ENCODE measurements around the gene ST14.
"Not testable (repeated sequence)": the region's sequence is repeated elsewhere in the genome, so short reads cannot be mapped to it uniquely, and the experiment has no call there.

Gene ST14

DNA sequence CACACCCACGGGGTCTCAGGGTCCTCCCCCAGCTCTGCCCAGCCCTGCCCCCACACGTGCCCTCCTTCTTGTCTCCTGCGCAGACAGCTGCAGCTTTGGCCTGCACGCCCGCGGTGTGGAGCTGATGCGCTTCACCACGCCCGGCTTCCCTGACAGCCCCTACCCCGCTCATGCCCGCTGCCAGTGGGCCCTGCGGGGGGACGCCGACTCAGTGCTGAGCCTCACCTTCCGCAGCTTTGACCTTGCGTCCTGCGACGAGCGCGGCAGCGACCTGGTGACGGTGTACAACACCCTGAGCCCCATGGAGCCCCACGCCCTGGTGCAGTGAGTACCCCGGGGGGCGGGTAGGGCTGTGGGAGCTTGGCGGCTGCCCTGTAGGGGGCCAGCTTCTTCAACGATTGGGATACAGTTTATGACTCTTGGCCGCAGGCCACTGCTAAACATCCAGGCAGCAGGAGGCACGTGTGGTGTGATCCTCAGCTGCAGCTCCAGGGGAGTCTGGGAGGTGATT lies 30.8 kb downstream of the ST14 start:
- DNase-seq: no peak

- no peak for DNase-seq
Observed at GRCh38 chr11:130191896-130192295, 32.3 kb downstream of the ST14 start.

DNA sequence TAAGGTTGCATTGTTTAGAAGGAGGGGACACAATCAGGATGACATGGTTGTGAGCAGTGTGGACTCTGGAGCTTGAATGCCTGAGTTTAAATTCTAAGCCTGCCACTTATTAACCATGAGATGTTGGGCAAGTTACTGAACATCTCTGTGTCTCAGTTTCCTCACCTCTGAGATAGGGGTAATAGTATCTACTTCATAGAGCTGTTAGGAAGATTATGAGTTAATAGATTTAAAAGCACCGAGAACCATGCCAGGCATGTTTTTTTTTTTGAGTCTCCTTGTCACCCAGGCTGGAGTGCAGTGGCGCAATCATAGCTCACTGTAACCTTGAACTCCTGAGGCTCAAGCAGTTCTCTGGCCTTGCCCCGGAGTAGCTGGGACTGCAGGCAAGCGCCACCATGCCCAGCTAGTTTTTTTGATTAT lies 33.3 kb downstream of the ST14 start:
- no peak for DNase-seq

DNA sequence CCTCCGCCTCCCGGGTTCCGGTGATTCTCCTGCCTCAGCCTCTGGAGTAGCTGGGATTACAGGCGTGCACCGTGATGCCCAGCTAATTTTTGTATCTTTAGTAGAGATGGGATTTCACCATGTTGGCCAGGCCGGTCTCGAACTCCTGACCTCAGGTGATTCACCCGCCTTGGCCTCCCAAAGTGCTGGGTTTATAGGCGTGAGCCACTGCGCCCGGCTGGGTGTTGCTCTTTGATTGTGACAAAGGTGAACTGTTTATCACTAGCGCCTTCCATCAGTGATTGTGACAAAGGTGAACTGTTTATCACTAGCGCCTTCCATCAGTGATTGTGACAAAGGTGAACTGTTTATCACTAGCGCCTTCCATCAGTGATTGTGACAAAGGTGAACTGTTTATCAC lies 34.0 kb downstream of the ST14 start:
- not testable (repeated sequence) for DNase-seq

DNA sequence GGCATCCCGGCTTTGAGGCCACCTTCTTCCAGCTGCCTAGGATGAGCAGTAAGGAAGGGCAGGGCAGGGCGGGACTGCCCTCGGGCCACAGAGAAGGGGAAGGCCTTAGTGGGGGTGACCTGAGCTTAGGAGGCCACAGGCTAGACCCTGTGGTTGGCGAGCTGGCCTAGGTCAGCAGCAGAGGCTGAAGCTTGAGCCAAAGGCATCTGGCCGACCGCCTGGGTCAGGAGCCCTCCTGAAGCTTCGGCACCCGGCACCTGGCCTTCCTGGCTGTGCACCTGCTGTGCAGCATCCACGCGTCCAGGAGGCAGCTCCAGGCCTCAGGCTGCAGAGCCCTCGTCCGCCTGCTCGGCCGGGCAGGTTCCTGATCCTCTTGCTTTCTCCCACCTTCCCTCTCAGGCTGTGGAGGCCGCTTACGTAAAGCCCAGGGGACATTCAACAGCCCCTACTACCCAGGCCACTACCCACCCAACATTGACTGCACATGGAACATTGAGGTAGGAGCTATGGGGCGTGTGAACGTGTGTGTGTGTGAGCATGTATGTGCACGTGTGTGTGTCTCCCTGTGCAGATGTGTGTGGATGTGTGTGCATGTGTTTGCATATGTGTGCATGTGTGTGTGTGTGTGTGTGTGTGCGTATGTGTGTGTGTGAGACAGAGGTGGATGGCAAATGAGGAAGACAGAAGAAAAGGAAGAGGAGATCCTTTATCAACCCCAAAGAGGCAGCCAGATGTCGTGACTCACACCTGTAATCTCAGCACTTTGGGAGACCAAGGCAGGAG lies 34.9 kb downstream of the ST14 start:
- DNase-seq: no peak

GRCh38 chr11:130197386-130198035 lies 37.9 kb downstream of the ST14 start:
- DNase-seq: no peak

DNA sequence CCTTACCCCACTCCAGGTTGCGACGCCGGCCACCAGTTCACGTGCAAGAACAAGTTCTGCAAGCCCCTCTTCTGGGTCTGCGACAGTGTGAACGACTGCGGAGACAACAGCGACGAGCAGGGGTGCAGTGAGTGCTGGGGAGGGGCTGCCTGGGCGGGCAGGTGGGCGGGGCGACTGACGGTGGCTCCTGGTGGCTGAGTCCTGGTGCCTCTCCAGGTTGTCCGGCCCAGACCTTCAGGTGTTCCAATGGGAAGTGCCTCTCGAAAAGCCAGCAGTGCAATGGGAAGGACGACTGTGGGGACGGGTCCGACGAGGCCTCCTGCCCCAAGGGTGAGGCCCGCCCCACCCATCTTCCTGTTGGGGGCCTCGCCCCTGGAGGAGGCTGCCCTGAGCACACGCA lies 38.7 kb downstream of the ST14 start:
- DNase-seq: no peak

DNA sequence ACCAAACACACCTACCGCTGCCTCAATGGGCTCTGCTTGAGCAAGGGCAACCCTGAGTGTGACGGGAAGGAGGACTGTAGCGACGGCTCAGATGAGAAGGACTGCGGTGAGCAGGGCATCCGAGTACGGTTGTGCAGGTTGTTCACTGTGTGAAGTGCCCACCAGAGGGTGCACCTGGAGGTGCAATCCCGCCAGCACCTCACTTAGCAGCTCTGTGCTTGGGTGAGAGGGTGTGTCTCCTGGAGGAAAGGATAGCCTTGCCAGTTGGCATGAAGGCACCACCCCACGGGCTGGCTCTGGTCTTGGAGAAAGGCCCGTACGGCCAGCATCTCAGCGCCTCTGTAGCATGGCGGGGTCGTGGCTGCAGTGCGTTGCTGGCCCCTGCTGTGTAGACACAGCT lies 39.4 kb downstream of the ST14 start:
- no peak for DNase-seq

GRCh38 chr11:130199792-130200191 lies 40.2 kb downstream of the ST14 start:
- DNase-seq: no peak

DNA sequence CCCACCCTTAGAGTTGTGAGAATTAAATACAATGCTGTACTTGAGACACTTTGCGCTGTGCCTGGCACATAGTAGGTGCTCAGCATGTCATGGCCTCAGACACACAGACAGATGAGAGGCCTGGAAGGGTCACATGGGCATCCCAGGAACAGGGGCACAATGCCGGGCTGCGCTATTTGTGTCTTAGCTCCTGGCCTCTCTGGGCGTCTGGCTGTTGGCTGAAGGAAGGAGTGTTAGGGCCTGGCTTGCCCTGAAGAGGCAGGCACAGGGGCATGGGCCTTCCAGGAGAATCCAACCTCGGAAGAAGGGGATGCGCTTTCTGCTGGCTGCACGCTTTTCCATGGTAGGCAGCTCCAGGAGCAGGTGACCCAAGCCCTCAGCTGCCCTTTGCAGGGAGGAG lies 41.4 kb downstream of the ST14 start:
- no peak for DNase-seq

DNA sequence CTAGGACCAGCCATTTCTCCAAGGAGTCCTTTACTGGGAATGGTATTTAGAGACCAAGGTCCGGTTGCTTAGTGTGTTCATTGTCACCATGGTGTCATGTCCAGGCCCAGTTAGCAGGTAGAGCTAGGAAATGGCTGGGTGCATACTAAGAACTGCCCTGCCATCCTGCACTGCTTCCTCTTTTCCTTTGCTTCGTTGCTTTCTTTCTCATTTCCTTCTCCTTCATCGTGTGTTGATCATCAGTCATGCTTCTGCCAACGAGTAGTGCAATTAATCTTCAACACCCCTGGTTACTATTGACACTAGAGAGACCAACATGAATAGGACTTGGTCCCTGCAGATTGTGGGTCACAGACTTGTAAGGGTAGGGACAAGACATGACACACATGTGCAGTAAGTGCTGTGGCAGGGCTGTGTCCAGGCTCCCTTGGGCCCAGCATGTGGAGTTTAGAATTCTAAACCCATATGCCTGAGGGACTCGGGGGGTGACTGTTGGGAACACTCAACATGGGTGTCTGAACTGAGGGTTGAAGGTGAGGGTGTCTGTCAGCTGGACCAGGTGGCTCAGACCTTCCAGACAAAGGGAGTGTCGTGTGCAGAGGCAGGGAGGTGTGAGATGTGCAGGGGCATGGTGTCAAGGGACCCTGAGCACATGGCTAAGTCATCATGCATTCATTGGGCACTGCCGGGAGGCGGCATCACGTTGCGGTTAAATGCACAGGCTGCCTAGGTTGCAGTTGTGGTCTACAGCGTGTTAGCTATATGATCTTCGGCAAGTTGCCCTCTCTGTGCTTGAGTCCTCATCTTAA lies 42.6 kb downstream of the ST14 start:
- DNase-seq: no peak

- DNase-seq: no peak
Observed at GRCh38 chr11:130202818-130203689, 43.5 kb downstream of the ST14 start.

DNA sequence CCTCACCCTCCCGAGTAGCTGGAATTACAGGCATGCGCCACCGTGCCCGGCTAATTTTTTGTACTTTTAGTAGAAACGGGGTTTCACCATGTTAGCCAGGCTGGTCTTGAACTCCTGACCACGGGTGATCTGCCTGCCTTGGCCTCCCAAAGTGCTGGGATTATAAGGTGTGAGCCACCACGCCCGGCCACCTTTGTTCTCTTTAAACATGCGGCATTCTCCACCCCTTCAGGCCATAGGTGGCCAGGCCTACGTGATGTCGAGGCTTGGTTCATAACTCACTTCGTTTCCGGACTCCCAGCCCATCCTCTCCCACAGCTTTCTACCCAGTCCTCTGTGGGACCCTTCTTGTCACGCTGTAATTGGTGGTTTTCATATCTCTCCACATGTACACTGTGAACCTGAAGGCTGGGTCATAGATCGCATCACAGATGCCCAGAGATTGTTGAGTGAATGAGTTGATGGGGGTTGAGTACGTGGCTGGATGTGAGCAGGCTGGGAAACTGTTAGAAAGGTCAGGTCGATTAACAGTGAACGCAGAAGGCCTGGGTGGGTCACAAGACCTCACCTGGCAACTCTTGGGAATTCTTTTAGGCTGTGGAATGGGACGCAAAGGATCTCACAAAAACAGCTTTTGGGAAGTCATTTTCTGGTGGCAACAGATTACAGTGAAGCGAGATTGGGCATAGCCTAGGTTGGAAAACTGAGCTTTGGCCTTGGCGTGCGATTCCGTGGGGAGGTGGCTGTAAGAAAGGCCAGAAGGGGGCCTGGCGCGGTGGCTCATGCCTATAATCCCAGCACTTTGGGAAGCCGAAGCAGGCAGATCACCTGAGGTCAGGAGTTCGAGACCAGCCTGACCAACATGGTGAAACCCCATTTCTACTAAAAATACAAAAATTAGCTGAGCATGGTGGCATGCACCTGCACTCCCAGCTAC lies 44.5 kb downstream of the ST14 start:
- DNase-seq: no peak

GRCh38 chr11:130204703-130205095 lies 45.1 kb downstream of the ST14 start:
- DNase-seq: no peak

- peak; percentile 22 for DNase-seq
Observed at GRCh38 chr11:130206141-130206540, 46.6 kb downstream of the ST14 start.

- peak; percentile 42 for DNase-seq
Observed at GRCh38 chr11:130208241-130209127, 48.9 kb downstream of the ST14 start.

DNA sequence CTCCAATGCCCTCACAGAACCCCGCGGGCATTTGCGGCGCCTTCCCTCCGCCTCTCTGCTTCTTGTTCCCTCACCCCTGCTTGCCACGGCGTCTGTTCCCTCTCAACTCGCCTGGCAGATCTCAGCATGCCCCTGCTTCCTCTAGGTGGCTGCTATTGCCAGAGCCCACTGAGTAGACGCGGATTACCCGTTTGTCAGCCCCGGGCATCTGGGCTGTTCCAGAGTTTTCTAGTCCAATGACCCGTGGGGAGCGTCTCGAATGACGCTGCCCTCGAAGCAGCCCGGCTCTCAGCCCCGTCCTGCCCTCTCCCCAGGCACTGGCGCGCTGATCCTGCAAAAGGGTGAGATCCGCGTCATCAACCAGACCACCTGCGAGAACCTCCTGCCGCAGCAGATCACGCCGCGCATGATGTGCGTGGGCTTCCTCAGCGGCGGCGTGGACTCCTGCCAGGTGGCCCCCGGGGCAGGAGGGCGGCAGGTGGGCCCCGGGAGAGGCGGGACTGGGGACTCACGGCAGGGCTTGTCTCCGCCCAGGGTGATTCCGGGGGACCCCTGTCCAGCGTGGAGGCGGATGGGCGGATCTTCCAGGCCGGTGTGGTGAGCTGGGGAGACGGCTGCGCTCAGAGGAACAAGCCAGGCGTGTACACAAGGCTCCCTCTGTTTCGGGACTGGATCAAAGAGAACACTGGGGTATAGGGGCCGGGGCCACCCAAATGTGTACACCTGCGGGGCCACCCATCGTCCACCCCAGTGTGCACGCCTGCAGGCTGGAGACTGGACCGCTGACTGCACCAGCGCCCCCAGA lies 49.7 kb downstream of the ST14 start:
- peak; percentile 43 for DNase-seq

DNA sequence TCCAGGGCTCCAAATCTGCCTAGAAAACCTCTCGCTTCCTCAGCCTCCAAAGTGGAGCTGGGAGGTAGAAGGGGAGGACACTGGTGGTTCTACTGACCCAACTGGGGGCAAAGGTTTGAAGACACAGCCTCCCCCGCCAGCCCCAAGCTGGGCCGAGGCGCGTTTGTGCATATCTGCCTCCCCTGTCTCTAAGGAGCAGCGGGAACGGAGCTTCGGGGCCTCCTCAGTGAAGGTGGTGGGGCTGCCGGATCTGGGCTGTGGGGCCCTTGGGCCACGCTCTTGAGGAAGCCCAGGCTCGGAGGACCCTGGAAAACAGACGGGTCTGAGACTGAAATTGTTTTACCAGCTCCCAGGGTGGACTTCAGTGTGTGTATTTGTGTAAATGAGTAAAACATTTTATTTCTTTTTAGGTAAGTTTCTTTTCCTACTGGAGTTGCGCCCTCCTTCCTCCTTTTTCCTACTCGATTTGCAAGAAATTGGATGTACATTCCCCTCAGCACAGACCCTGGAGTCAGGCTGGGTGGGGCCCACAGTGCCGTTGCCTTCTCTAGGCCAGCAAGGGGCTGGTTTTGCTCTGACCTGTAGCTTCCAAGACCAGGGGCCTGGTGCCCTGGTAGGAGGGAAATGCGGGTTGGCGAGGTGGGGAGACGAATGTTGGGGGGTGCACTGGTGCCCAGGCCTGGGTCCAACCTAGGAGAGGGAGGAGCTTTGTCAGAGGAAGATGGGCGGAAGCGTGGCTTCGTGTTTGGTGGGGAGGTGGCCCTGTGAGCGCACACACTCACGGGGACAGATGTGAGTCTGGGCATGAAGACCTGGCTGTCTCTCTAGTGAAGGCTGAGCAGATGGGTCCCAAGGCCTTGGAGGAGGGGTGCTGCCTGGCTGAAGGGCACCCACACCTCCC lies 50.6 kb downstream of the ST14 start:
- peak; percentile 50 for DNase-seq
